Measurements from ENCODE around the gene FAM76B.

FAM76B gene

DNA sequence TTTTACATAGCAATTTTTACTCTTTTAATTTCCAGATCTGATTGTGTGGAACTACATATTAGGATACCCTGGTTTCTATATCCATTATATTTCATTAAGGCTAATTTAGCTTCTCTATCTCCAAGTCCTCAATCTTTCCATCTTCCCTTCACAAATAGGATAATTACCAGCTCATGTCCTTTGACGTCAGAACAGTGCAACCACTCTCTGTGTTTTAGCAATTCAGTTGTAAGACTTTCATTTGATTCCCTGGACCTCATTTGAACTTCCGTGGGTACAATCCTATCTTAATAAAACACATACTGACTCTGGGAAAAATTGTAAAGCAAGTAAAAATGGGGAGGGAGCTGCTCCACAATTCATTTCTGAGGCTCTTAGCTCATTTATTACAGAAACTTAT lies 52.8 kb downstream of the FAM76B start:
- no peak overlapping the region for H3K9ac ChIP-seq (ENCODE audit: low read depth in 1 of 2, low read length in 2 of 2)
- H3K27me3 ChIP-seq (ENCODE audit: control insufficient read depth in 2 of 2, insufficient read depth in 2 of 2, low read length in 2 of 2), result no peaks in the 10 kb centered on the region
- H3K9me3 ChIP-seq (ENCODE audit: control insufficient read depth in 2 of 2, low read length in 2 of 2), result no peaks in the 10 kb centered on the region
- H3K27ac ChIP-seq (ENCODE audit: low read depth in 2 of 2, low read length in 2 of 2), result no peak overlapping the region
- H3K4me3 ChIP-seq (ENCODE audit: low read length in 2 of 2), result no peak overlapping the region
- H3K36me3 ChIP-seq (ENCODE audit: control insufficient read depth in 2 of 2, insufficient read depth in 2 of 2, low read length in 2 of 2), result no peaks in the 10 kb centered on the region
- no peaks in the 10 kb centered on the region for H3K4me1 ChIP-seq (ENCODE audit: control insufficient read depth in 2 of 2, insufficient read depth in 2 of 2, low read length in 2 of 2)

DNA sequence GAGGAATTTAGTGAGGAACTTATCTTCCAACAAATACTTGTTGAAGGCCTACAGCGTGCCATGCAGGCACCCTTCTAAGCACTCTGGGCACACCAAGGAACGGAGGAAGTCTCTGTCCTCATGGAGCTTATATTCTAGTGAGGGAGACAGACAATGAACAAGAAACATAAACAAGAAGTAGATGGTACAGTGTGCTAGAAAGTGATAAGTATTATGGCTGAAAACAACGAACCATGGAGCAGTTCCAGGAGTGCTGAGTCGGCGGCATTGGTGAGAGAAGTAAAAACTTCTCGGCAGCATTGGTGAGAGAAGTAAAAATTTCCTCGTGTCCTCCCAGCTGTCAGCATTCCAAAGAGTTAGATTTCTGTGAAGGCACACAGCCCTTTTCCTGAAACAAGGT lies 53.2 kb downstream of the FAM76B start:
- Histone ChIP-seq H3K27me3 (ENCODE audit: control insufficient read depth in 2 of 2, insufficient read depth in 2 of 2, low read length in 2 of 2) (no peaks in the 10 kb centered on the region), H3K4me1 (ENCODE audit: control insufficient read depth in 2 of 2, insufficient read depth in 2 of 2, low read length in 2 of 2) (no peaks in the 10 kb centered on the region), H3K9ac (ENCODE audit: low read depth in 1 of 2, low read length in 2 of 2) (no peak overlapping the region), H3K9me3 (ENCODE audit: control insufficient read depth in 2 of 2, low read length in 2 of 2) (no peaks in the 10 kb centered on the region), H3K27ac (ENCODE audit: low read depth in 2 of 2, low read length in 2 of 2) (no peak overlapping the region), H3K36me3 (ENCODE audit: control insufficient read depth in 2 of 2, insufficient read depth in 2 of 2, low read length in 2 of 2) (no peaks in the 10 kb centered on the region), H3K4me3 (ENCODE audit: low read length in 2 of 2) (no peak overlapping the region)

DNA sequence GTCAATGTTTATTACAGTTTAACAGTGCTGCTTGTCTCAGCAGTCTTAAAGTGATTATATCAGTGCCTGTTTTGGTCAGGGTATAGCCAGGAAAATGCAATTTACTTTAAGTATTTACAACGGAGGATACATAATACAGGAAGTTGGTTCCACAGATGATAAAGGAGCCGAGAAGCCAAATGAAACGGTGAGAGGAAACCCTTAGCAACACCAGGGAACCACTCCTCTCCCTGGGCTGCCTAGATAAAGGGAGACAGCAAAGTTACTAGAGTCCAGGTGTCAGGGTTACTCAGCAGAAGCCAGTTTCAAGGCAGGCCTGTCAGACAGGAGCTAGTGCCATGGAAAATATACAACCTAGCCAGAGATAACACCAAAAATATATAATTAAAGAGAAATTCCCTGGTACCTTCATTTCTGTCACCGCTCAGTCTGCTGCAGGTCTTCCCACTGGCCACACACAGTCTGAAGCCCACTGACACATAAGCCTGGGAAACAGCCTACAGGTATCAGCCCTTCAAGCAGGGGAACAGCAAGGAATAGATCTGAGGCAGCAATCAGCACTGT lies 55.5 kb downstream of the FAM76B start:
- no peaks in the 10 kb centered on the region for H3K36me3 ChIP-seq (ENCODE audit: control insufficient read depth in 2 of 2, insufficient read depth in 2 of 2, low read length in 2 of 2)
- H3K9ac ChIP-seq (ENCODE audit: low read depth in 1 of 2, low read length in 2 of 2), result no peak overlapping the region
- no peak overlapping the region for H3K27ac ChIP-seq (ENCODE audit: low read depth in 2 of 2, low read length in 2 of 2)
- H3K4me1 ChIP-seq (ENCODE audit: control insufficient read depth in 2 of 2, insufficient read depth in 2 of 2, low read length in 2 of 2), result no peaks in the 10 kb centered on the region
- no peak overlapping the region for H3K4me3 ChIP-seq (ENCODE audit: low read length in 2 of 2)
- no peaks in the 10 kb centered on the region for H3K9me3 ChIP-seq (ENCODE audit: control insufficient read depth in 2 of 2, low read length in 2 of 2)
- H3K27me3 ChIP-seq (ENCODE audit: control insufficient read depth in 2 of 2, insufficient read depth in 2 of 2, low read length in 2 of 2), result no peaks in the 10 kb centered on the region

DNA sequence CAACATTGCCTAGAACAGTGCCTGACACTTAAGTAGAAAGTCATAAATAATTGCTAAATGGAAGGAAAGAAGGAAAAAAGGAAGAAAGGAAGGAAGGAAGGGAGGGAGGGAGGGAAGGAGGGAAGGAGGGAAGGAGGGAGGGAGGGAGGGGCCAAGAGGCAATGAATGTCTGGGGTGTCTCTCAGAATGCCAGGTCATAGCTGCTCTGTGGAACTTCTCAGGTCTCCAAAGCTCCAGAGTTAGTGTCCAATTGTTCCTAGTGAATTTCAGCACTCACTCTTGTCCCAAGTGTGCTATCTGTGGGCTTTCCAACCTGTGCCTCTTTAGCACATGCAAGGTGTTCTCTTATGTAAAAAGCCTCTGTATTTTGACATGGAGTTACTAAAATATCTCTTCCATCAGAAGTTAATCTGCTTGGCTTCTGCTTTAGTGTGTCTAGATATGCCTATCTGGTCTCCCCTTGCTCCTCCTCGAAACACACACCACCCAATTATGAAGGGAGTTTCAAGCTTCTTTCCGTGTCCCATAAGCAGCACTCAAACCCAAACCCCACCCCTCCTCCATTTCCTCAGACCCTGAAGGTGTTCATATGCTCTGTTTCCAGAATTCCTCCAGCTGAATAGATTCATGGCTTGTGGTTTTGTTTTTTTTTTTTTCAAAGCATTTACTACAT lies 56.5 kb downstream of the FAM76B start:
- Histone ChIP-seq H3K27ac (ENCODE audit: low read depth in 2 of 2, low read length in 2 of 2) (no peak overlapping the region), H3K9me3 (ENCODE audit: control insufficient read depth in 2 of 2, low read length in 2 of 2) (no peaks in the 10 kb centered on the region), H3K4me1 (ENCODE audit: control insufficient read depth in 2 of 2, insufficient read depth in 2 of 2, low read length in 2 of 2) (no peaks in the 10 kb centered on the region), H3K36me3 (ENCODE audit: control insufficient read depth in 2 of 2, insufficient read depth in 2 of 2, low read length in 2 of 2) (no peaks in the 10 kb centered on the region), H3K27me3 (ENCODE audit: control insufficient read depth in 2 of 2, insufficient read depth in 2 of 2, low read length in 2 of 2) (no peaks in the 10 kb centered on the region), H3K4me3 (ENCODE audit: low read length in 2 of 2) (no peak overlapping the region), H3K9ac (ENCODE audit: low read depth in 1 of 2, low read length in 2 of 2) (no peak overlapping the region)

DNA sequence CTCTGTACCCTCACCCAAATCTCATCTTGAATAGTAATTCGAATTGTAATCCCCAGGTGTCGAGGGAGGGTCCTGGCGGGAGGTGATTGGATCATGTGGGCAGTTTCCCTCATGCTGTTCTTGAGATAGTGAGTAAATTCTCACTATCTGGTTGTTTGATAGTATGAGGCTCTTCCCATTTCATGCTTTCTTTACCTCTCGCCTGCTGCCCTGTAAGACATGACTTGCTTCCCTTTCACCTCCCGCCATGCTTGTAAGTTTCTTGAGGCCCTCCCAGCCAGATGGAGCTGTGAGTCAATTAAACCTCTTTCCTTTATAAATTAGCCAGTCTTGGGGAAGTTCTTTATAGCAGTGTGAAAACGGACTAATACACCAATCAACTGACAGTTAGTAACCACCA lies 60.1 kb downstream of the FAM76B start:
- H3K4me3 ChIP-seq (ENCODE audit: low read length in 2 of 2), result no peak overlapping the region
- no peaks in the 10 kb centered on the region for H3K27me3 ChIP-seq (ENCODE audit: control insufficient read depth in 2 of 2, insufficient read depth in 2 of 2, low read length in 2 of 2)
- H3K9me3 ChIP-seq (ENCODE audit: control insufficient read depth in 2 of 2, low read length in 2 of 2), result no peaks in the 10 kb centered on the region
- H3K36me3 ChIP-seq (ENCODE audit: control insufficient read depth in 2 of 2, insufficient read depth in 2 of 2, low read length in 2 of 2), result no peaks in the 10 kb centered on the region
- H3K27ac ChIP-seq (ENCODE audit: low read depth in 2 of 2, low read length in 2 of 2), result no peak overlapping the region
- H3K4me1 ChIP-seq (ENCODE audit: control insufficient read depth in 2 of 2, insufficient read depth in 2 of 2, low read length in 2 of 2), result no peaks in the 10 kb centered on the region
- no peak overlapping the region for H3K9ac ChIP-seq (ENCODE audit: low read depth in 1 of 2, low read length in 2 of 2)

DNA sequence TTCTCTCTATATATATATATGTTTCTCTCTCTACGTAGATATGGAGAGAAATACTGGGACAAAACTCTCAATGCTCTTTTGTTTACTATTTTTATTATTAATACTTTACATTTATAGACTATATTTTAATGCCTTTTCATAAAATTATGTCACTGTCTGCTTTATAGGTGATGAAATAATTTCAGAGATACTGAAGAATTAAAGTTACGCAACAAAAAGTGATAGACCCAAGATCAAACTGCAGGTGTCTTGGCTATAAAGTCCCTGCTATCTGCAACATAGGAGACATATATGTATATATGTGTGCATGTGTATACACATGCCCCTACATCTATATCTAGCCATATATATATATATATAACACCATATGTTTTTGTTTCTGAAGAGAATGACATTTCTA lies 60.8 kb downstream of the FAM76B start:
- Histone ChIP-seq H3K27ac (ENCODE audit: low read depth in 2 of 2, low read length in 2 of 2) (no peak overlapping the region), H3K9ac (ENCODE audit: low read depth in 1 of 2, low read length in 2 of 2) (no peak overlapping the region), H3K4me3 (ENCODE audit: low read length in 2 of 2) (no peak overlapping the region), H3K27me3 (ENCODE audit: control insufficient read depth in 2 of 2, insufficient read depth in 2 of 2, low read length in 2 of 2) (no peaks in the 10 kb centered on the region), H3K4me1 (ENCODE audit: control insufficient read depth in 2 of 2, insufficient read depth in 2 of 2, low read length in 2 of 2) (no peaks in the 10 kb centered on the region), H3K36me3 (ENCODE audit: control insufficient read depth in 2 of 2, insufficient read depth in 2 of 2, low read length in 2 of 2) (no peaks in the 10 kb centered on the region), H3K9me3 (ENCODE audit: control insufficient read depth in 2 of 2, low read length in 2 of 2) (no peaks in the 10 kb centered on the region)

DNA sequence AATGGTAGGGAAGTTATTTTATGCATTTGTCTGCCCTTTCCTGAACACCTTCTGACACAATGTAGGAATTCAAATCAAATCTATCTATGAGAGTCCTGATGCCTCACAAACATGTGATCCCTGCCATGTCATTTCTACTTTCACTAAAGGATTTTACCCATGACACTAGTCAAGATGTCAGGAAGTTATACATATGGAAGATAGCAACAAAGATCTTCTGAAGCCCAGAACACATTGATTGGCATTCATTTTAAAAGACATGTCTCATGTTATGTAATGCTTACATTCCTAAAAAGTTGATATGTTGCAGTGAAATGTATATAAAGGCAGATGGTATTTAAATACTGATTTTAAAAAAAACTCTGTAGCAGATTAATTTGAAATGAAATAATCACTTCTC lies 61.5 kb downstream of the FAM76B start:
- Histone ChIP-seq H3K27ac (ENCODE audit: low read depth in 2 of 2, low read length in 2 of 2) (no peak overlapping the region), H3K36me3 (ENCODE audit: control insufficient read depth in 2 of 2, insufficient read depth in 2 of 2, low read length in 2 of 2) (no peaks in the 10 kb centered on the region), H3K4me1 (ENCODE audit: control insufficient read depth in 2 of 2, insufficient read depth in 2 of 2, low read length in 2 of 2) (no peaks in the 10 kb centered on the region)

DNA sequence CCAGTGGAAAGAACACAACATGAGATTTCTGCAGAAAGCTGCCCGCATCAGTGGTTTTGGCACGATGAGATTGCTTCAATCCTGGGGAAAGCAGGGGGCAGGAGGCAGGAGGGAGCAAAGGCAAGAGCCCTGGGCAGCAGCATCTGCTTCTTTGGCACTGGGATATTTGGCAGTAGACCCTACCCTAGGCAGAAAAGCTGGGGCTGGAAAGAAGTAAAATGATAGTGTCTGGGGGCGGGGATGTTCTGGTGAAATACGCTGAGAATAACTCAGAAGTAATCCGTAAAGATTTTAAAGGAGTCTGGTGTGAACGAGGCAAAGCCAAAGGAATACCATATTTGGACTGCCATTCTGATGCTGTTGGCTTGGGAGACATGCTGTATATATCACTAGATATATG lies 62.0 kb downstream of the FAM76B start:
- Histone ChIP-seq H3K27me3 (ENCODE audit: control insufficient read depth in 2 of 2, insufficient read depth in 2 of 2, low read length in 2 of 2) (no peaks in the 10 kb centered on the region), H3K9ac (ENCODE audit: low read depth in 1 of 2, low read length in 2 of 2) (no peak overlapping the region), H3K4me1 (ENCODE audit: control insufficient read depth in 2 of 2, insufficient read depth in 2 of 2, low read length in 2 of 2) (no peaks in the 10 kb centered on the region), H3K36me3 (ENCODE audit: control insufficient read depth in 2 of 2, insufficient read depth in 2 of 2, low read length in 2 of 2) (no peaks in the 10 kb centered on the region), H3K4me3 (ENCODE audit: low read length in 2 of 2) (no peak overlapping the region), H3K27ac (ENCODE audit: low read depth in 2 of 2, low read length in 2 of 2) (no peak overlapping the region), H3K9me3 (ENCODE audit: control insufficient read depth in 2 of 2, low read length in 2 of 2) (no peaks in the 10 kb centered on the region)

More for the DNA sequence above, 61.5 kb downstream of the FAM76B start:
- Histone ChIP-seq H3K27me3 (ENCODE audit: control insufficient read depth in 2 of 2, insufficient read depth in 2 of 2, low read length in 2 of 2) (no peaks in the 10 kb centered on the region), H3K9ac (ENCODE audit: low read depth in 1 of 2, low read length in 2 of 2) (no peak overlapping the region), H3K4me3 (ENCODE audit: low read length in 2 of 2) (no peak overlapping the region), H3K9me3 (ENCODE audit: control insufficient read depth in 2 of 2, low read length in 2 of 2) (no peaks in the 10 kb centered on the region)

DNA sequence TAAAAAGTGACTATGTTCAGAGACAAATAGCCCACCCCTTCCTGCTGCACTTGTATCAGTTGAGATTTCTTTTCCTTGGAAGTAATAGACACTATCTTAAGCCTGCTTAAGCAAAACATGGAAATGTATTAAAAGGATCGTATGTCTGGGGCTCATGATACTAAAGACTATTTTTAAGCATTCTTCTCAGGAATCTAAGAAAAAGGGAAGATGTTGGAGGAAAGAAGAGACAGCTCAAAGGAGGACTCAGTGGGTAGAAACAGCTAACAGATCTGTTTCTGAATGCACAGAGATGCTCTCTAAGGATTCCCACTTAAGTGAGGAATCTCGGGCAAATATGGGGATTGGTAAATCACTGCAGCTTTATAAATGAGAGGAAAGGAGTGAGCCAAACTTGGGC lies 62.5 kb downstream of the FAM76B start:
- no peaks in the 10 kb centered on the region for H3K27me3 ChIP-seq (ENCODE audit: control insufficient read depth in 2 of 2, insufficient read depth in 2 of 2, low read length in 2 of 2)
- H3K9ac ChIP-seq (ENCODE audit: low read depth in 1 of 2, low read length in 2 of 2), result no peak overlapping the region
- no peaks in the 10 kb centered on the region for H3K4me1 ChIP-seq (ENCODE audit: control insufficient read depth in 2 of 2, insufficient read depth in 2 of 2, low read length in 2 of 2)
- no peaks in the 10 kb centered on the region for H3K9me3 ChIP-seq (ENCODE audit: control insufficient read depth in 2 of 2, low read length in 2 of 2)
- H3K36me3 ChIP-seq (ENCODE audit: control insufficient read depth in 2 of 2, insufficient read depth in 2 of 2, low read length in 2 of 2), result no peaks in the 10 kb centered on the region
- H3K27ac ChIP-seq (ENCODE audit: low read depth in 2 of 2, low read length in 2 of 2), result no peak overlapping the region
- no peak overlapping the region for H3K4me3 ChIP-seq (ENCODE audit: low read length in 2 of 2)

DNA sequence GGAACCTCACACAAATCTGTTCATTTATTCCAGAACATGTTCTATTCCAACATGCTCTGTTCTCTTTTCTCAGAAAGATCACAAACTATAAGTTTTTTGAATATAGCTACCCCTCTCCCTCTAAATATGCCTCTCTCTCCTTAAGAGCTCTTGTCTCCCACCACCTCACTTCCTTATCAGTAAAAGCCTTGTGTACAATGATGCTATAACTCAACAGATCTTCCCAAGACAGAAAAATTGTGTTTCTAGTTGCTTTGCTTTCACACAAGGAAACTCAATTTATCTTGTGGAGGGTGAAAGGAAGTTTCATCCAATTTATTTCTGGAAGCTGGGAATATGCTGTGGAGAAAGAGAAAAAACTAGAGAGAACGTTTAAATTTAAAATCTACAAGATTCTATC lies 64.4 kb downstream of the FAM76B start:
- H3K4me3 ChIP-seq (ENCODE audit: low read length in 2 of 2), result no peak overlapping the region
- H3K36me3 ChIP-seq (ENCODE audit: control insufficient read depth in 2 of 2, insufficient read depth in 2 of 2, low read length in 2 of 2), result no peaks in the 10 kb centered on the region
- no peaks in the 10 kb centered on the region for H3K27me3 ChIP-seq (ENCODE audit: control insufficient read depth in 2 of 2, insufficient read depth in 2 of 2, low read length in 2 of 2)
- H3K4me1 ChIP-seq (ENCODE audit: control insufficient read depth in 2 of 2, insufficient read depth in 2 of 2, low read length in 2 of 2), result no peaks in the 10 kb centered on the region
- no peak overlapping the region for H3K27ac ChIP-seq (ENCODE audit: low read depth in 2 of 2, low read length in 2 of 2)
- no peaks in the 10 kb centered on the region for H3K9me3 ChIP-seq (ENCODE audit: control insufficient read depth in 2 of 2, low read length in 2 of 2)
- H3K9ac ChIP-seq (ENCODE audit: low read depth in 1 of 2, low read length in 2 of 2), result no peak overlapping the region
